Activated naive CD4-positive, alpha-beta T cell treated with anti-CD3 and anti-CD28 coated beads for 36 hours (primary cell): Measurements from ENCODE around the gene CENPF. TPM values are rescaled to one million over a fixed set of nuclear protein-coding genes. Genes with fewer than 3 reads are reported as not detected.

Experiments used
- CTCF ChIA-PET: fragments of 350-600 bp; sonication (Branson Sonifier 250); formaldehyde crosslinking; loops from one replicate; lab custom pipeline; 2021; ENCODE audit warnings: antibody characterized with exemption; lab: Charles Lee
- DNase-seq: peaks from one replicate; pipeline ENCODE4 v3.0.0-alpha.2; 2020
- H3K27ac Mint-ChIP-seq: one replicate; pipeline ENCODE4 v1.8.0; 2021; ENCODE audit warnings: mild to moderate bottlenecking, mixed read lengths
- H3K27me3 Mint-ChIP-seq: one replicate; pipeline ENCODE4 v1.8.0; 2021; ENCODE audit warnings: low read depth, mixed read lengths
- H3K36me3 Mint-ChIP-seq: one replicate; pipeline ENCODE4 v1.8.0; 2021; ENCODE audit warnings: low read depth, mixed read lengths
- H3K4me1 Mint-ChIP-seq: one replicate; pipeline ENCODE4 v1.8.0; 2021; ENCODE audit warnings: low read depth, mixed read lengths
- H3K4me3 Mint-ChIP-seq: one replicate; pipeline ENCODE4 v1.8.0; 2021; ENCODE audit warnings: mild to moderate bottlenecking, moderate library complexity, mixed read lengths
- H3K9me3 Mint-ChIP-seq: one replicate; pipeline ENCODE4 v1.8.0; 2021; ENCODE audit warnings: mixed read lengths
- intact Hi-C: fragments of 100-400 bp; cut with micrococcal nuclease; formaldehyde crosslinking; loops from one replicate; pipeline ENCODE4 v1.15.1; 2023
- total RNA-seq, 2 experiments: library from RNA; stranded (reverse); gene quantifications; one replicate each; pipeline ENCODE4 v1.2.3, GENCODE V29; 2021

CENPF gene
- total RNA-seq, 2 experiments from 2014 or later = 116 to 128 TPM

GRCh38 chr1:214634267-214634666 is 31.3 kb downstream of the CENPF start:
- no peak overlapping the region for H3K27ac Mint-ChIP-seq
- DNase-seq = no peak
- peaks cover 44% of the 10 kb centered on the region for H3K4me1 Mint-ChIP-seq
- intact Hi-C loops = loop anchor here (5.0 kb wide), 1 partner anchor 372 kb away; no protein-coding TSS in a partner anchor
- no peaks in the 10 kb centered on the region for H3K9me3 Mint-ChIP-seq
- CTCF ChIA-PET = no interaction called here
- peaks cover 65% of the 10 kb centered on the region for H3K36me3 Mint-ChIP-seq
- no peaks in the 10 kb centered on the region for H3K27me3 Mint-ChIP-seq
- no peak overlapping the region for H3K4me3 Mint-ChIP-seq

GRCh38 chr1:214635086-214635485 is 32.1 kb downstream of the CENPF start:
- CTCF ChIA-PET = interaction anchor here (0.6 to 1.0 kb wide), 2 partner anchors 85 to 225 kb away, joined by 3 to 5 read pairs; no protein-coding TSS in a partner anchor
- Mint-ChIP-seq H3K27ac (no peak overlapping the region), H3K27me3 (no peaks in the 10 kb centered on the region), H3K36me3 (peaks cover 59% of the 10 kb centered on the region), H3K4me1 (peaks cover 48% of the 10 kb centered on the region), H3K9me3 (no peaks in the 10 kb centered on the region), H3K4me3 (no peak overlapping the region)
- intact Hi-C loops = no loop called here
- no peak for DNase-seq

GRCh38 chr1:214635506-214635905 is 32.5 kb downstream of the CENPF start:
- intact Hi-C loops = no loop called here
- Mint-ChIP-seq H3K27ac (no peak overlapping the region), H3K4me1 (peaks cover 48% of the 10 kb centered on the region), H3K9me3 (no peaks in the 10 kb centered on the region), H3K27me3 (no peaks in the 10 kb centered on the region), H3K36me3 (peaks cover 55% of the 10 kb centered on the region), H3K4me3 (no peak overlapping the region)
- CTCF ChIA-PET = interaction anchor here (0.6 to 1.0 kb wide), 2 partner anchors 85 to 225 kb away, joined by 3 to 5 read pairs; no protein-coding TSS in a partner anchor
- DNase-seq = no peak

GRCh38 chr1:214636436-214636835 is 33.4 kb downstream of the CENPF start:
- CTCF ChIA-PET = interaction anchor here (1.0 kb wide), 1 partner anchor 9 kb away, joined by 3 read pairs; no protein-coding TSS in a partner anchor
- intact Hi-C loops = no loop called here
- Mint-ChIP-seq H3K4me1 (peaks cover 48% of the 10 kb centered on the region), H3K27ac (no peak overlapping the region), H3K9me3 (no peaks in the 10 kb centered on the region), H3K27me3 (no peaks in the 10 kb centered on the region), H3K4me3 (no peak overlapping the region), H3K36me3 (peaks cover 47% of the 10 kb centered on the region)
- DNase-seq = no peak

- Mint-ChIP-seq H3K36me3 (peaks cover 44% of the 10 kb centered on the region), H3K9me3 (no peaks in the 10 kb centered on the region), H3K4me3 (no peak overlapping the region), H3K27ac (no peak overlapping the region), H3K27me3 (no peaks in the 10 kb centered on the region), H3K4me1 (peaks cover 42% of the 10 kb centered on the region)
- CTCF ChIA-PET = interaction anchor here (1.4 to 1.7 kb wide), 2 partner anchors 8 to 10 kb away, joined by 4 to 8 read pairs; no protein-coding TSS in a partner anchor
- intact Hi-C loops = no loop called here
- DNase-seq = no peak
Observed at GRCh38 chr1:214637125-214637524, 34.1 kb downstream of the CENPF start.

GRCh38 chr1:214637722-214638458 is 34.9 kb downstream of the CENPF start:
- Mint-ChIP-seq H3K27me3 (no peaks in the 10 kb centered on the region), H3K27ac (peak overlapping the region; percentile 37), H3K4me1 (peaks cover 38% of the 10 kb centered on the region), H3K4me3 (no peak overlapping the region), H3K9me3 (no peaks in the 10 kb centered on the region), H3K36me3 (peaks cover 38% of the 10 kb centered on the region)
- intact Hi-C loops = loop anchor here (1.0 kb wide), 1 partner anchor 197 kb away; no protein-coding TSS in a partner anchor
- peak; percentile 32 for DNase-seq
- CTCF ChIA-PET = interaction anchor here (0.6 to 1.7 kb wide), 8 partner anchors 9 to 695 kb away, joined by 3 to 11 read pairs (median 4); no protein-coding TSS in a partner anchor

- Mint-ChIP-seq H3K4me3 (no peak overlapping the region), H3K4me1 (peaks cover 38% of the 10 kb centered on the region), H3K27me3 (no peaks in the 10 kb centered on the region), H3K9me3 (no peaks in the 10 kb centered on the region), H3K27ac (peak overlapping the region; percentile 37), H3K36me3 (peaks cover 33% of the 10 kb centered on the region)
- no peak for DNase-seq
- CTCF ChIA-PET = interaction anchor here (0.6 to 1.7 kb wide), 8 partner anchors 8 to 695 kb away, joined by 3 to 11 read pairs (median 4); no protein-coding TSS in a partner anchor
- intact Hi-C loops = loop anchor here (1.0 kb wide), 1 partner anchor 197 kb away; no protein-coding TSS in a partner anchor
Observed at GRCh38 chr1:214638459-214638807, 35.4 kb downstream of the CENPF start.

GRCh38 chr1:214638997-214639396 is 36.0 kb downstream of the CENPF start:
- H3K27me3 Mint-ChIP-seq = no peaks in the 10 kb centered on the region
- intact Hi-C loops = loop anchor here (1.0 kb wide), 1 partner anchor 198 kb away; no protein-coding TSS in a partner anchor
- CTCF ChIA-PET = interaction anchor here (0.6 to 3.8 kb wide), 4 partner anchors 10 to 1311 kb away, joined by 3 to 23 read pairs (median 4); no protein-coding TSS in a partner anchor
- H3K4me3 Mint-ChIP-seq = no peak overlapping the region
- peaks cover 38% of the 10 kb centered on the region for H3K4me1 Mint-ChIP-seq
- peak overlapping the region; percentile 37 for H3K27ac Mint-ChIP-seq
- H3K36me3 Mint-ChIP-seq = peaks cover 31% of the 10 kb centered on the region
- DNase-seq = no peak
- H3K9me3 Mint-ChIP-seq = no peaks in the 10 kb centered on the region

- no peaks in the 10 kb centered on the region for H3K27me3 Mint-ChIP-seq
Observed at GRCh38 chr1:214640431-214641213, 37.6 kb downstream of the CENPF start.

GRCh38 chr1:214641214-214641895 is 38.4 kb downstream of the CENPF start:
- DNase-seq = no peak
- CTCF ChIA-PET = interaction anchor here (1.7 to 3.8 kb wide), 2 partner anchors 13 to 380 kb away, joined by 4 to 23 read pairs; no protein-coding TSS in a partner anchor
- H3K36me3 Mint-ChIP-seq = peaks cover 43% of the 10 kb centered on the region
- intact Hi-C loops = loop anchor here (5.0 kb wide), 2 partner anchors 214 to 309 kb away; no protein-coding TSS in a partner anchor
- no peak overlapping the region for H3K4me3 Mint-ChIP-seq
- no peaks in the 10 kb centered on the region for H3K27me3 Mint-ChIP-seq
- H3K9me3 Mint-ChIP-seq = peaks cover 14% of the 10 kb centered on the region
- H3K27ac Mint-ChIP-seq = no peak overlapping the region
- H3K4me1 Mint-ChIP-seq = peaks cover 39% of the 10 kb centered on the region

More at GRCh38 chr1:214640431-214641213, 37.6 kb downstream of the CENPF start:
- no peak overlapping the region for H3K4me3 Mint-ChIP-seq
- peaks cover 9% of the 10 kb centered on the region for H3K9me3 Mint-ChIP-seq
- DNase-seq = no peak
- H3K36me3 Mint-ChIP-seq = peaks cover 36% of the 10 kb centered on the region
- peaks cover 39% of the 10 kb centered on the region for H3K4me1 Mint-ChIP-seq
- no peak overlapping the region for H3K27ac Mint-ChIP-seq
- intact Hi-C loops = loop anchor here (1.0 to 5.0 kb wide), 3 partner anchors 37 to 308 kb away; partner anchors contain the start of gene CENPF
- CTCF ChIA-PET = interaction anchor here (0.6 to 3.8 kb wide), 2 partner anchors 12 to 69 kb away, joined by 3 to 23 read pairs; no protein-coding TSS in a partner anchor

- Mint-ChIP-seq H3K9me3 (peaks cover 20% of the 10 kb centered on the region), H3K27me3 (no peaks in the 10 kb centered on the region), H3K4me3 (no peak overlapping the region), H3K4me1 (peaks cover 26% of the 10 kb centered on the region), H3K27ac (no peak overlapping the region), H3K36me3 (peaks cover 46% of the 10 kb centered on the region)
- no peak for DNase-seq
- CTCF ChIA-PET = interaction anchor here (0.8 to 1.7 kb wide), 3 partner anchors 13 to 382 kb away, joined by 3 to 4 read pairs (median 3); no protein-coding TSS in a partner anchor
- intact Hi-C loops = loop anchor here (5.0 kb wide), 2 partner anchors 216 to 311 kb away; no protein-coding TSS in a partner anchor
Observed at GRCh38 chr1:214643030-214643429, 40.0 kb downstream of the CENPF start.
